Neuronal stem cell (in vitro differentiated cells): ENCODE measurements around the gene GAA.

ENCODE experiments used
- DNase-seq: peaks from one replicate; pipeline ENCODE4 v3.0.0-alpha.2; 2013; ENCODE audit warnings: low spot score
- H2AFZ ChIP-seq: one replicate; pipeline ENCODE4 v1.6.1; 2013; ENCODE audit warnings: mild to moderate bottlenecking, low read length, inconsistent platforms
- H2AK5ac ChIP-seq: 2 replicates; pipeline ENCODE4 v1.6.1; 2013; ENCODE audit warnings: low read depth, mild to moderate bottlenecking, inconsistent platforms, low read length, moderate library complexity, mixed read lengths
- H2BK120ac ChIP-seq: 2 replicates; pipeline ENCODE4 v1.6.1; 2013; ENCODE audit warnings: low read depth, mild to moderate bottlenecking, inconsistent platforms, low read length, moderate library complexity, mixed read lengths
- H2BK12ac ChIP-seq: one replicate; pipeline ENCODE4 v1.6.1; 2013; ENCODE audit warnings: low read length, inconsistent platforms
- H2BK15ac ChIP-seq: 2 replicates; pipeline ENCODE4 v1.6.1; 2013; ENCODE audit warnings: mild to moderate bottlenecking, low read length, inconsistent platforms, mixed read lengths
- H2BK5ac ChIP-seq: one replicate; pipeline ENCODE4 v1.6.1; 2013; ENCODE audit warnings: inconsistent platforms, mild to moderate bottlenecking, low read length, moderate library complexity
- H3K14ac ChIP-seq: one replicate; pipeline ENCODE4 v1.6.1; 2013; ENCODE audit warnings: low read length, inconsistent platforms
- H3K18ac ChIP-seq: 2 replicates; pipeline ENCODE4 v1.6.1; 2013; ENCODE audit warnings: low read length, inconsistent platforms
- H3K23ac ChIP-seq: 2 replicates; pipeline ENCODE4 v1.6.1; 2013; ENCODE audit warnings: low read depth, mild to moderate bottlenecking, mixed read lengths, low read length, inconsistent platforms; ENCODE audit not compliant: poor library complexity
- H3K27ac ChIP-seq: replicated peaks from 3 replicates; pipeline ENCODE4 v1.5.1; 2013; ENCODE audit warnings: low read length, inconsistent platforms
- H3K27me3 ChIP-seq, 3 experiments: 2 replicates each; pipeline ENCODE4 v1.6.1; 2013; ENCODE audit warnings: low read length in 3 of 3, mild to moderate bottlenecking in 2 of 3, inconsistent platforms in 1 of 3, low read depth in 1 of 3, mixed read lengths in 1 of 3, moderate library complexity in 1 of 3; ENCODE audit not compliant: control insufficient read depth in 3 of 3, insufficient read depth in 3 of 3
- H3K36me3 ChIP-seq, 2 donors: replicated peaks in 1 of 2; 2 replicates each; pipeline ENCODE4 v1.6.1; 2013; ENCODE audit warnings: low read length in 2 of 2; ENCODE audit not compliant: control insufficient read depth in 2 of 2, insufficient read depth in 2 of 2
- H3K4ac ChIP-seq: 2 replicates; pipeline ENCODE4 v1.6.1; 2013; ENCODE audit warnings: inconsistent platforms, mild to moderate bottlenecking, low read length, moderate library complexity
- H3K4me1 ChIP-seq, 2 donors: 1 replicate in 1 of 2; 2 replicates in 1 of 2; pipeline ENCODE4 v1.6.1; 2013; ENCODE audit warnings: low read length in 2 of 2, low read depth in 1 of 2; ENCODE audit not compliant: control insufficient read depth in 2 of 2, insufficient read depth in 1 of 2
- H3K4me2 ChIP-seq: one replicate; pipeline ENCODE4 v1.6.1; 2013; ENCODE audit warnings: mild to moderate bottlenecking, low read length, inconsistent platforms; ENCODE audit not compliant: insufficient read depth, poor library complexity, severe bottlenecking
- H3K4me3 ChIP-seq, 2 donors: 2 replicates each; pipeline ENCODE4 v1.5.1; 2013; ENCODE audit warnings: low read length in 2 of 2, mild to moderate bottlenecking in 2 of 2, inconsistent platforms in 1 of 2, moderate library complexity in 1 of 2
- H3K79me1 ChIP-seq: one replicate; pipeline ENCODE4 v1.6.1; 2013; ENCODE audit warnings: low read depth, mild to moderate bottlenecking, inconsistent platforms, low read length, moderate library complexity
- H3K9ac ChIP-seq: one replicate; pipeline ENCODE4 v1.6.1; 2013; ENCODE audit warnings: mild to moderate bottlenecking, low read depth, low read length, inconsistent platforms; ENCODE audit not compliant: poor library complexity
- H3K9me3 ChIP-seq, 2 donors: replicated peaks in 1 of 2; 2 replicates each; pipeline versions ENCODE3 to v1.6.1; 2013; ENCODE audit warnings: low read length in 2 of 2, mild to moderate bottlenecking in 2 of 2, inconsistent platforms in 1 of 2, low read depth in 1 of 2, mixed read lengths in 1 of 2, moderate library complexity in 1 of 2; ENCODE audit not compliant: control insufficient read depth in 2 of 2, insufficient read depth in 1 of 2
- H4K8ac ChIP-seq: one replicate; pipeline ENCODE4 v1.6.1; 2013; ENCODE audit warnings: low read depth, mild to moderate bottlenecking, inconsistent platforms, low read length, moderate library complexity
- H4K91ac ChIP-seq: one replicate; pipeline ENCODE4 v1.6.1; 2013; ENCODE audit warnings: low read length, low read depth, mild to moderate bottlenecking, inconsistent platforms; ENCODE audit not compliant: poor library complexity
- WGBS, 2 donors: extraction: QIAGEN DNeasy Blood & Tissue Kit; methylation state at CpG; one replicate each; pipeline ENCODE4 v1.1.7; 2013; ENCODE audit warnings: missing lambda C conversion rate in 2 of 2, mixed read lengths in 1 of 2; ENCODE audit not compliant: insufficient read length in 2 of 2, insufficient replicate concordance in 1 of 2; ENCODE audit errors: extremely low coverage in 2 of 2; 5-methylcytosine and 5-hydroxymethylcytosine counted together

GAA gene

GRCh38 chr17:80099291-80100034 is 1.9 kb upstream of the GAA start:
- Histone ChIP-seq H2BK120ac (no peak overlapping the region), H3K27me3 (no peaks in the 10 kb centered on the region), H2BK12ac (no peak overlapping the region), H3K9ac (no peak overlapping the region), H3K36me3 (no peaks in the 10 kb centered on the region), H3K14ac (no peak overlapping the region), H4K8ac (no peak overlapping the region), H3K18ac (no peak overlapping the region), H3K4me3 (no peak overlapping the region), H4K91ac (no peak overlapping the region), H3K4me1 (peaks cover 7 to 18% of the 10 kb centered on the region in 2 donors), H2AK5ac (peak overlapping the region; percentile 93), H3K4ac (peak overlapping the region; percentile 98), H2BK5ac (no peak overlapping the region), H3K9me3 (no peaks in the 10 kb centered on the region), H3K27ac (no peak overlapping the region), H3K79me1 (peaks cover 15% of the 10 kb centered on the region), H2AFZ (no peak overlapping the region), H2BK15ac (peak overlapping the region; percentile 64), H3K23ac (no peak overlapping the region), H3K4me2 (no peak overlapping the region)
- WGBS, 2 donors: no CpG with 5 or more reads among the region's 27 CpGs
- DNase-seq: no peak

- Histone ChIP-seq H4K91ac (no peak overlapping the region), H2BK120ac (no peak overlapping the region), H2BK5ac (no peak overlapping the region), H2BK15ac (peak overlapping the region; percentile 2), H3K23ac (no peak overlapping the region), H4K8ac (no peak overlapping the region), H3K9ac (no peak overlapping the region), H3K9me3 (no peaks in the 10 kb centered on the region), H3K4me1 (peaks cover 7 to 18% of the 10 kb centered on the region in 2 donors), H2AFZ (peak overlapping the region; percentile 10), H2AK5ac (peak overlapping the region; percentile 10), H3K4me3 (no peak overlapping the region), H3K14ac (no peak overlapping the region), H3K18ac (no peak overlapping the region), H2BK12ac (no peak overlapping the region), H3K27me3 (no peaks in the 10 kb centered on the region), H3K4me2 (no peak overlapping the region), H3K79me1 (peaks cover 15% of the 10 kb centered on the region), H3K36me3 (no peaks in the 10 kb centered on the region), H3K27ac (no peak overlapping the region), H3K4ac (peak overlapping the region; percentile 98)
- WGBS, 2 donors: no CpG with 5 or more reads among the region's 4 CpGs
- no peak for DNase-seq
Observed at GRCh38 chr17:80100035-80100323, 1.4 kb upstream of the GAA start.

GRCh38 chr17:80101946-80102663 is 724 bp downstream of the GAA start:
- Histone ChIP-seq H2BK15ac (peak overlapping the region; percentile 98), H2AK5ac (peak overlapping the region; percentile 99), H3K36me3 (peaks cover 0 to 3% of the 10 kb centered on the region in 2 donors), H3K4ac (peak overlapping the region; percentile 93), H3K4me1 (peaks cover 5 to 18% of the 10 kb centered on the region in 2 donors), H2BK12ac (no peak overlapping the region), H3K4me3 (peak overlapping the region; percentile 88 to 97), H3K14ac (peak overlapping the region; percentile 89), H4K8ac (no peak overlapping the region), H2AFZ (peak overlapping the region; percentile 93), H2BK120ac (peak overlapping the region; percentile 99), H3K9me3 (no peaks in the 10 kb centered on the region), H3K27me3 (no peaks in the 10 kb centered on the region), H2BK5ac (peak overlapping the region; percentile 93), H3K18ac (peak overlapping the region; percentile 100), H3K79me1 (peaks cover 15% of the 10 kb centered on the region), H3K27ac (no peak overlapping the region), H3K9ac (peak overlapping the region; percentile 100), H4K91ac (no peak overlapping the region), H3K4me2 (peak overlapping the region; percentile 95), H3K23ac (peak overlapping the region; percentile 98)
- no CpG with 5 or more reads among the region's 21 CpGs for WGBS, 2 donors
- peak; percentile 27 for DNase-seq

- Histone ChIP-seq H2BK5ac (no peak overlapping the region), H4K8ac (no peak overlapping the region), H3K4ac (no peak overlapping the region), H3K9me3 (no peaks in the 10 kb centered on the region), H2AK5ac (peak overlapping the region; percentile 23), H3K9ac (no peak overlapping the region), H4K91ac (no peak overlapping the region), H3K4me3 (peak overlapping the region; percentile 88 to 97), H3K27me3 (no peaks in the 10 kb centered on the region), H3K4me1 (peaks cover 5 to 17% of the 10 kb centered on the region in 2 donors), H3K14ac (no peak overlapping the region), H2BK12ac (no peak overlapping the region), H3K4me2 (peak overlapping the region; percentile 95), H3K79me1 (peaks cover 15% of the 10 kb centered on the region), H2AFZ (no peak overlapping the region), H2BK15ac (no peak overlapping the region), H3K18ac (no peak overlapping the region), H3K23ac (no peak overlapping the region), H2BK120ac (no peak overlapping the region), H3K36me3 (peaks cover 0 to 3% of the 10 kb centered on the region in 2 donors), H3K27ac (no peak overlapping the region)
- DNase-seq: no peak
- no CpG with 5 or more reads among the region's 15 CpGs for WGBS, 2 donors
Observed at GRCh38 chr17:80102664-80103448, 1.5 kb downstream of the GAA start.
